ENCODE measurements around the gene PCNT. TPM values are rescaled to one million over a fixed set of nuclear protein-coding genes. Genes with fewer than 3 reads are reported as not detected.
A peak's percentile ranks its signal among the peaks of the same experiment; 100 is the strongest.

PCNT gene
- total and polyA plus RNA-seq, 9 of the 15 experiments (the other 6 are each of a cell fraction or from before 2014, with no cell fraction given) = 9.1 to 53.5 (median 31.3) TPM

DNA sequence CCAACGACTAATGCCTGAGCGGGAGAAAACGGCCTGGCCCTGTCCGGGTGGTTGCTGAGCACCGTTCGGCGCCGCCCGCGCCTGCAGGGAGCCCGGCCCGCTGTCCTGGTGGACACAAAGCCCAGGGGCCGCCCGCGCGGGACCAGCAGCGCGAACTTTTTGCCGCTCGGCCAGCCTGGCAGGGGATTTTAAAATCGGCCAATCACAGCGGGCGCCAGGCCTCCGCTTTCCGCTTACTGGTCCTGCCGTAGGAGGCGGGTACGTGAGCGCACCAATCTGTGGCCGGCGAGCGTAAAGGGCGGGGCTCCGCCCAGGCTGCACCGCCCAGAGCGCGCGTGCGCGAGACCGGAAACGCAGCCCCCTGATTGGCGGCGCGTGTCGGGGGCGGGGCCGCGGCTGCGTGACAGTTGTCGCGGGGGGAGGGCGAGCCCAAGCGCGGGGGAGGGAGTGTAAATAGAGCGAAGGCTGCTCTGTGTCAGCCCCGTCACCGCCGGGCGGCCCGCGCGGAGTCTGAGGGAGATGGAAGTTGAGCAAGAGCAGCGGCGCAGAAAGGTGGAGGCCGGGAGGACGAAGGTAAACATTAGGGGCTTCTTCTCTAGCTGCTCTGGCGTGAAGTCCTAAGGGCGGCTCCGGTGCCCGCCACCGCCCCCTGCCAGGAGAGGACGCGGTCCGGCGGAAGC, at the start of gene PCNT, which contains the start of gene C21orf58 (continued):
- TF ChIP-seq GABPB2 (CRISPR knock-in tag; conservative IDR thresholded peaks at IDR 0.05) (0 out of 2 replicates have a peak, but pooled peaks have one; percentile 52), TFAM (CRISPR knock-in tag; conservative IDR thresholded peaks at IDR 0.05) (no peak), RBFOX2 (IDR thresholded peaks at IDR 0.05; ENCODE audit: low read depth, low read length) (peak; percentile 99), BHLHE40 (IDR thresholded peaks at IDR 0.05; ENCODE audit: low read length) (peak; percentile 86), CHCHD3 (CRISPR knock-in tag; IDR thresholded peaks at IDR 0.05) (peak; percentile 79; the same call in 1 of the 2 replicates), JUN (IDR thresholded peaks at IDR 0.05; ENCODE audit: borderline replicate concordance, low read depth, low read length) (peak; percentile 6; the same call in 1 of the 2 replicates), JUN (CRISPR knock-in tag; IDR thresholded peaks at IDR 0.05; ENCODE audit: borderline replicate concordance) (0 out of 2 replicates have a peak, but pooled peaks have one; percentile 56), KDM2B (CRISPR knock-in tag; IDR thresholded peaks at IDR 0.05) (peak; percentile 84; the same call in 1 of the 2 replicates), CEBPG (CRISPR knock-in tag; IDR thresholded peaks at IDR 0.05) (peak; percentile 62), CEBPG (tag; conservative IDR thresholded peaks at IDR 0.05 in 1 of 2, IDR thresholded peaks at IDR 0.05 in 1 of 2) (no peak), POLR2B (IDR thresholded peaks at IDR 0.05; ENCODE audit: low read depth, partially characterized antibody) (peak; percentile 83), E2F3 (CRISPR knock-in tag; IDR thresholded peaks at IDR 0.05) (peak; percentile 96), EP400 (IDR thresholded peaks at IDR 0.05) (peak; percentile 99), TRIM28 (IDR thresholded peaks at IDR 0.05) (0 out of 2 replicates have a peak, but pooled peaks have one; percentile 38), SAFB (IDR thresholded peaks at IDR 0.05; ENCODE audit: borderline replicate concordance, low read depth, low read length) (peak; percentile 77), HIVEP1 (CRISPR knock-in tag; IDR thresholded peaks at IDR 0.05) (no peak)
- TF ChIP-seq, protein P1, sequence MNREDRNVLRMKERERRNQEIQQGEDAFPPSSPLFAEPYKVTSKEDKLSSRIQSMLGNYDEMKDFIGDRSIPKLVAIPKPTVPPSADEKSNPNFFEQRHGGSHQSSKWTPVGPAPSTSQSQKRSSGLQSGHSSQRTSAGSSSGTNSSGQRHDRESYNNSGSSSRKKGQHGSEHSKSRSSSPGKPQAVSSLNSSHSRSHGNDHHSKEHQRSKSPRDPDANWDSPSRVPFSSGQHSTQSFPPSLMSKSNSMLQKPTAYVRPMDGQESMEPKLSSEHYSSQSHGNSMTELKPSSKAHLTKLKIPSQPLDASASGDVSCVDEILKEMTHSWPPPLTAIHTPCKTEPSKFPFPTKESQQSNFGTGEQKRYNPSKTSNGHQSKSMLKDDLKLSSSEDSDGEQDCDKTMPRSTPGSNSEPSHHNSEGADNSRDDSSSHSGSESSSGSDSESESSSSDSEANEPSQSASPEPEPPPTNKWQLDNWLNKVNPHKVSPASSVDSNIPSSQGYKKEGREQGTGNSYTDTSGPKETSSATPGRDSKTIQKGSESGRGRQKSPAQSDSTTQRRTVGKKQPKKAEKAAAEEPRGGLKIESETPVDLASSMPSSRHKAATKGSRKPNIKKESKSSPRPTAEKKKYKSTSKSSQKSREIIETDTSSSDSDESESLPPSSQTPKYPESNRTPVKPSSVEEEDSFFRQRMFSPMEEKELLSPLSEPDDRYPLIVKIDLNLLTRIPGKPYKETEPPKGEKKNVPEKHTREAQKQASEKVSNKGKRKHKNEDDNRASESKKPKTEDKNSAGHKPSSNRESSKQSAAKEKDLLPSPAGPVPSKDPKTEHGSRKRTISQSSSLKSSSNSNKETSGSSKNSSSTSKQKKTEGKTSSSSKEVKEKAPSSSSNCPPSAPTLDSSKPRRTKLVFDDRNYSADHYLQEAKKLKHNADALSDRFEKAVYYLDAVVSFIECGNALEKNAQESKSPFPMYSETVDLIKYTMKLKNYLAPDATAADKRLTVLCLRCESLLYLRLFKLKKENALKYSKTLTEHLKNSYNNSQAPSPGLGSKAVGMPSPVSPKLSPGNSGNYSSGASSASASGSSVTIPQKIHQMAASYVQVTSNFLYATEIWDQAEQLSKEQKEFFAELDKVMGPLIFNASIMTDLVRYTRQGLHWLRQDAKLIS (CRISPR knock-in tag; IDR thresholded peaks at IDR 0.05) = peak; percentile 87
- TF ChIP-seq, protein P2, sequence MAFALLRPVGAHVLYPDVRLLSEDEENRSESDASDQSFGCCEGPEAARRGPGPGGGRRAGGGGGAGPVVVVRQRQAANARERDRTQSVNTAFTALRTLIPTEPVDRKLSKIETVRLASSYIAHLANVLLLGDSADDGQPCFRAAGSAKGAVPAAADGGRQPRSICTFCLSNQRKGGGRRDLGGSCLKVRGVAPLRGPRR (CRISPR knock-in tag; IDR thresholded peaks at IDR 0.05) = no peak
